Right lobe of liver (tissue), 4 donors: Measurements from ENCODE around the gene DOLPP1.

Experiments used
- CTCF ChIP-seq, 4 donors: fragments of 200-600 bp in 3 of 4; fragments of 450-650 bp in 1 of 4; IDR thresholded peaks; one replicate each; pipeline versions ENCODE4 v1.5.1 to v1.8.0; 2016 to 2022; ENCODE audit warnings: antibody characterized with exemption in 4 of 4, mild to moderate bottlenecking in 2 of 4
- POLR2A ChIP-seq: fragments of 450-650 bp; IDR thresholded peaks from one replicate; pipeline ENCODE4 v1.6.1; 2017; ENCODE audit warnings: antibody characterized with exemption, mild to moderate bottlenecking
- donor health status: DM: no; HTN: no; CAD: no.
- donor health status: DM: no; HTN: no; CAD: no.
- donor health status: DM: no; HTN: yes; CAD: no.

- no peak for TF ChIP-seq CTCF (IDR thresholded peaks at IDR 0.05)
- no peak for TF ChIP-seq POLR2A
Measured at GRCh38 chr9:129032541-129033159, 48.3 kb upstream of the DOLPP1 start.
